T follicular helper cell (primary cell): ENCODE results near the gene COL6A1.
"Not testable (repeated sequence)": the region's sequence is repeated elsewhere in the genome, so short reads cannot be mapped to it uniquely, and the experiment has no call there.

ENCODE experiments used
- DNase-seq: peaks from one replicate; pipeline ENCODE4 v3.0.0-alpha.2; 2020; ENCODE audit warnings: low read depth

The COL6A1 gene

GRCh38 chr21:46005894-46006546 lies 24.4 kb downstream of the COL6A1 start:
- not testable (repeated sequence) for DNase-seq

- no peak for DNase-seq
Observed at GRCh38 chr21:46006547-46007491, 25.2 kb downstream of the COL6A1 start.

- DNase-seq: no peak
Observed at GRCh38 chr21:46007492-46007868, 25.9 kb downstream of the COL6A1 start.

- DNase-seq: no peak
Observed at GRCh38 chr21:46008893-46009621, 27.5 kb downstream of the COL6A1 start.

GRCh38 chr21:46009951-46010705 lies 28.6 kb downstream of the COL6A1 start:
- DNase-seq: no peak

GRCh38 chr21:46011267-46011967 lies 29.8 kb downstream of the COL6A1 start:
- no peak for DNase-seq

- no peak for DNase-seq
Observed at GRCh38 chr21:46012154-46012553, 30.6 kb downstream of the COL6A1 start.

- no peak for DNase-seq
Observed at GRCh38 chr21:46014828-46015227, 33.3 kb downstream of the COL6A1 start.

GRCh38 chr21:46017148-46017547 lies 35.6 kb downstream of the COL6A1 start:
- DNase-seq: no peak

- no peak for DNase-seq
Observed at GRCh38 chr21:46017695-46018094, 36.1 kb downstream of the COL6A1 start.

- no peak for DNase-seq
Observed at GRCh38 chr21:46018615-46019014, 37.0 kb downstream of the COL6A1 start.

GRCh38 chr21:46020581-46020980 lies 39.0 kb downstream of the COL6A1 start:
- no peak for DNase-seq

- no peak for DNase-seq
Observed at GRCh38 chr21:46021398-46021797, 39.8 kb downstream of the COL6A1 start.

- DNase-seq: no peak
Observed at GRCh38 chr21:46021978-46022544, 40.5 kb downstream of the COL6A1 start.

GRCh38 chr21:46022551-46023525 lies 41.3 kb downstream of the COL6A1 start:
- no peak for DNase-seq

- no peak for DNase-seq
Observed at GRCh38 chr21:46023555-46023954, 42.0 kb downstream of the COL6A1 start.

- DNase-seq: no peak
Observed at GRCh38 chr21:46024141-46024540, 42.6 kb downstream of the COL6A1 start.

GRCh38 chr21:46025113-46025770 lies 43.7 kb downstream of the COL6A1 start:
- DNase-seq: no peak
